ENCODE measurements around the gene CXCR6.

DNA sequence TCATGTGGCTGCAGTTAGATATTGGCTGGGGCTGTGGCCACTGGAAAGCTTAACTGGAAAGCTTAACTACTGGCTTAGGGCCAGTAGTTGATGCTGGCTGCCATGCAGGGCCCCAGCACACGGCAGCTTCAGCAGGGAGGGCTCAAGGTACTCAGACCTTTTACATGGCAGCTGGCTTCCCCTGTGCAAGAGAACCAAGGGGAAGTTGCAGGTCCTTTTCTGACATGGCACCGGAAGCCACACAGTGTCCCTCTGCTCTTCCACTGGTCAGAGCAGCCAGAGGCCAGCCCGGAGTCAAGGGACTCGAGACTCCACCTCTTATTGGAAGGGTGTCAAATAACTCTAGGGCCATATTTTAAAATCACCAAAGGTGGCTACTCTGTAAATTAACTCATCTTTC, 32.4 kb upstream of the CXCR6 start:
- TF ChIP-seq, protein P1, sequence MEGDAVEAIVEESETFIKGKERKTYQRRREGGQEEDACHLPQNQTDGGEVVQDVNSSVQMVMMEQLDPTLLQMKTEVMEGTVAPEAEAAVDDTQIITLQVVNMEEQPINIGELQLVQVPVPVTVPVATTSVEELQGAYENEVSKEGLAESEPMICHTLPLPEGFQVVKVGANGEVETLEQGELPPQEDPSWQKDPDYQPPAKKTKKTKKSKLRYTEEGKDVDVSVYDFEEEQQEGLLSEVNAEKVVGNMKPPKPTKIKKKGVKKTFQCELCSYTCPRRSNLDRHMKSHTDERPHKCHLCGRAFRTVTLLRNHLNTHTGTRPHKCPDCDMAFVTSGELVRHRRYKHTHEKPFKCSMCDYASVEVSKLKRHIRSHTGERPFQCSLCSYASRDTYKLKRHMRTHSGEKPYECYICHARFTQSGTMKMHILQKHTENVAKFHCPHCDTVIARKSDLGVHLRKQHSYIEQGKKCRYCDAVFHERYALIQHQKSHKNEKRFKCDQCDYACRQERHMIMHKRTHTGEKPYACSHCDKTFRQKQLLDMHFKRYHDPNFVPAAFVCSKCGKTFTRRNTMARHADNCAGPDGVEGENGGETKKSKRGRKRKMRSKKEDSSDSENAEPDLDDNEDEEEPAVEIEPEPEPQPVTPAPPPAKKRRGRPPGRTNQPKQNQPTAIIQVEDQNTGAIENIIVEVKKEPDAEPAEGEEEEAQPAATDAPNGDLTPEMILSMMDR (IDR thresholded peaks at IDR 0.05; ENCODE audit: poor library complexity, severe bottlenecking): no peak
- TF ChIP-seq MXI1 (conservative IDR thresholded peaks at IDR 0.05; ENCODE audit: poor library complexity, severe bottlenecking) (no peak), EZH2 (IDR thresholded peaks at IDR 0.05; ENCODE audit: borderline replicate concordance, insufficient read depth, low read length, poor library complexity, severe bottlenecking) (no peak), EP300 (conservative IDR thresholded peaks at IDR 0.05; ENCODE audit: poor library complexity, severe bottlenecking) (no peak), SMC3 (conservative IDR thresholded peaks at IDR 0.05; ENCODE audit: poor library complexity) (no peak), RAD21 (conservative IDR thresholded peaks at IDR 0.05) (no peak), POLR2AphosphoS5 (IDR thresholded peaks at IDR 0.05) (no peak), TAF1 (IDR thresholded peaks at IDR 0.05; ENCODE audit: low read depth) (no peak)
- TF ChIP-seq, protein P2, sequence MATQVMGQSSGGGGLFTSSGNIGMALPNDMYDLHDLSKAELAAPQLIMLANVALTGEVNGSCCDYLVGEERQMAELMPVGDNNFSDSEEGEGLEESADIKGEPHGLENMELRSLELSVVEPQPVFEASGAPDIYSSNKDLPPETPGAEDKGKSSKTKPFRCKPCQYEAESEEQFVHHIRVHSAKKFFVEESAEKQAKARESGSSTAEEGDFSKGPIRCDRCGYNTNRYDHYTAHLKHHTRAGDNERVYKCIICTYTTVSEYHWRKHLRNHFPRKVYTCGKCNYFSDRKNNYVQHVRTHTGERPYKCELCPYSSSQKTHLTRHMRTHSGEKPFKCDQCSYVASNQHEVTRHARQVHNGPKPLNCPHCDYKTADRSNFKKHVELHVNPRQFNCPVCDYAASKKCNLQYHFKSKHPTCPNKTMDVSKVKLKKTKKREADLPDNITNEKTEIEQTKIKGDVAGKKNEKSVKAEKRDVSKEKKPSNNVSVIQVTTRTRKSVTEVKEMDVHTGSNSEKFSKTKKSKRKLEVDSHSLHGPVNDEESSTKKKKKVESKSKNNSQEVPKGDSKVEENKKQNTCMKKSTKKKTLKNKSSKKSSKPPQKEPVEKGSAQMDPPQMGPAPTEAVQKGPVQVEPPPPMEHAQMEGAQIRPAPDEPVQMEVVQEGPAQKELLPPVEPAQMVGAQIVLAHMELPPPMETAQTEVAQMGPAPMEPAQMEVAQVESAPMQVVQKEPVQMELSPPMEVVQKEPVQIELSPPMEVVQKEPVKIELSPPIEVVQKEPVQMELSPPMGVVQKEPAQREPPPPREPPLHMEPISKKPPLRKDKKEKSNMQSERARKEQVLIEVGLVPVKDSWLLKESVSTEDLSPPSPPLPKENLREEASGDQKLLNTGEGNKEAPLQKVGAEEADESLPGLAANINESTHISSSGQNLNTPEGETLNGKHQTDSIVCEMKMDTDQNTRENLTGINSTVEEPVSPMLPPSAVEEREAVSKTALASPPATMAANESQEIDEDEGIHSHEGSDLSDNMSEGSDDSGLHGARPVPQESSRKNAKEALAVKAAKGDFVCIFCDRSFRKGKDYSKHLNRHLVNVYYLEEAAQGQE (IDR thresholded peaks at IDR 0.05; ENCODE audit: borderline replicate concordance): no peak

All from neural cell (in vitro differentiated cells).